Chondrocyte (in vitro differentiated cells): ENCODE results near the gene LAMTOR2. TPM values are rescaled to one million over a fixed set of nuclear protein-coding genes. Genes with fewer than 3 reads are reported as not detected.
A peak's percentile ranks its signal among the peaks of the same experiment; 100 is the strongest.

Experiments
- DNase-seq: peaks from one replicate; pipeline ENCODE4 v3.0.0; 2021; ENCODE audit warnings: mixed read lengths, low spot score
- H3K27ac Mint-ChIP-seq: one replicate; pipeline ENCODE4 v1.8.0; 2021; ENCODE audit warnings: mild to moderate bottlenecking, moderate library complexity, mixed read lengths; ENCODE audit not compliant: unreplicated experiment
- H3K27me3 Mint-ChIP-seq: 2 replicates; pipeline ENCODE4 v1.8.0; 2021; ENCODE audit warnings: low read depth, mixed read lengths
- H3K36me3 Mint-ChIP-seq: 2 replicates; pipeline ENCODE4 v1.8.0; 2021; ENCODE audit warnings: low read depth, mixed read lengths
- H3K4me1 Mint-ChIP-seq: 2 replicates; pipeline ENCODE4 v1.8.0; 2021; ENCODE audit warnings: low read depth, mild to moderate bottlenecking, mixed read lengths
- H3K4me3 Mint-ChIP-seq: one replicate; pipeline ENCODE4 v1.8.0; 2021; ENCODE audit warnings: mild to moderate bottlenecking, moderate library complexity, mixed read lengths; ENCODE audit not compliant: unreplicated experiment
- H3K9me3 Mint-ChIP-seq: 2 replicates; pipeline ENCODE4 v1.8.0; 2021; ENCODE audit warnings: low read depth, mixed read lengths
- CTCF ChIP-seq: fragments of 200-600 bp; sonication (generic); IDR thresholded peaks from 2 replicates; pipeline ENCODE4 v1.5.0; 2021; ENCODE audit warnings: antibody characterized with exemption, mild to moderate bottlenecking, moderate library complexity
- total RNA-seq: library from RNA; stranded (reverse); gene quantifications from 3 replicates; pipeline ENCODE4 v1.2.1, GENCODE V29; 2021

LAMTOR2 gene
- total RNA-seq, 1 donor from 2014 or later: 55.0 TPM

DNA sequence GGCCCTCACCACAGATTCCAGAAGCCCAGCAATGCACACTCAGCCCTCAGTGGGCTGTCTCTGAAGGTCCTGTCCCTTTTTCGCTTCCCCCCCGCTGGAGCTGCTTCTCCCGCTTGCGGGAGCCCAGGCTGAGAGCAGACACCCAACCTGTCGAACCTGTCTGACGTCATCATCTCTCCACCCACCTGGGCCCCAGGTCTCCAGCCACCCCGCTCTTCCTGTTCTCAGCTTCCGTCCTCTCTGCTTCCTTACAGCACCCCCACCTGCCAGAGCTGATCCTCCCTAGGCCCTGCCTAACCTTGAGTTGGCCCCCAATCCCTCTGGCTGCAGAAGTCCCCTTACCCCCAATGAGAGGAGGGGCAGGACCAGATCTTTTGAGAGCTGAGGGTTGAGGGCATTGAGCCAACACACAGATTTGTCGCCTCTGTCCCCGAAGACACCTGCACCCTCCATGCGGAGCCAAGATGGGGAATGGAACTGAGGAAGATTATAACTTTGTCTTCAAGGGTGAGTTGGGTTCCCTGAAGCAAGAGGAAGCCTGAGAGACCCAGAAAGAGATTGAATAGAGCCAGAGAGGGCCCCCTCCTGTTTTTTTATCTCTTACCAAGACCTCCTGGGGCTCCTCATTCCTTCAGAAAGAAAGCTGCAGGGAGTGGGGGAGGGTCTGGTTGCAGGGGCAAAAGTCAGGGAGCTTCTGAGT, 6.5 kb downstream of the LAMTOR2 start, which contains the start of gene RAB25:
RAB25 (plus strand) TSS at position 224 of the 700 bp plus-strand sequence; CDS start at position 465, 241 bp downstream.
- no peak for DNase-seq
- H3K27me3 Mint-ChIP-seq: no peaks in the 10 kb centered on the region
- peaks cover 4% of the 10 kb centered on the region for H3K4me1 Mint-ChIP-seq
- H3K9me3 Mint-ChIP-seq: no peaks in the 10 kb centered on the region
- TF ChIP-seq CTCF: no peak
- H3K36me3 Mint-ChIP-seq: no peaks in the 10 kb centered on the region
- no peak within 1 kb of the TSS for H3K4me3 Mint-ChIP-seq
- peak within 1 kb of the TSS; percentile 14 for H3K27ac Mint-ChIP-seq

DNA sequence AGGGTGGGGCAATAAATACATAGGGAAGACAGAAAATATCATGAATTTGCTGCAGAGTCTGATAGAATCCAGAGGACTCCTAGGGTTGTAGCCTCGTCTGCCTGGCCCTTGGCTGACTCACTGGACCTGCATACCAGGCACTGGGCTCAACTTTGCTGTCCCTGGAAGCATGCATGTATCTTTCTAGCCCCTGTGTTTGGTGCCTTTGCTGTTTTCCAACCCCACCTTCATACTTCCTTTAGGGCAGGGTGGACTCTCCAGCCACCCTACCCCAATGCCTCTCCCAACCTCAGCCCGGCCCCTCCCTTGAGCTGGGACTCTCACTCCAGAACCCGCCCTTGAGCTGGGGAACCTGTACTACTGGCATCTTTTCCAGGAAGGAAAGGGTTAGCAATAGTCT, 7.6 kb downstream of the LAMTOR2 start:
- Mint-ChIP-seq H3K4me3 (no peak overlapping the region), H3K27ac (no peak overlapping the region), H3K36me3 (no peaks in the 10 kb centered on the region), H3K4me1 (no peaks in the 10 kb centered on the region), H3K27me3 (no peaks in the 10 kb centered on the region), H3K9me3 (no peaks in the 10 kb centered on the region)
- DNase-seq: no peak
- TF ChIP-seq CTCF: no peak

- Mint-ChIP-seq H3K36me3 (no peaks in the 10 kb centered on the region), H3K9me3 (no peaks in the 10 kb centered on the region), H3K4me3 (no peak overlapping the region), H3K4me1 (no peaks in the 10 kb centered on the region), H3K27ac (no peak overlapping the region), H3K27me3 (no peaks in the 10 kb centered on the region)
- TF ChIP-seq CTCF: no peak
- no peak for DNase-seq
These were observed 9.4 kb downstream of the LAMTOR2 start for GRCh38 chr1:156063997-156064285.

DNA sequence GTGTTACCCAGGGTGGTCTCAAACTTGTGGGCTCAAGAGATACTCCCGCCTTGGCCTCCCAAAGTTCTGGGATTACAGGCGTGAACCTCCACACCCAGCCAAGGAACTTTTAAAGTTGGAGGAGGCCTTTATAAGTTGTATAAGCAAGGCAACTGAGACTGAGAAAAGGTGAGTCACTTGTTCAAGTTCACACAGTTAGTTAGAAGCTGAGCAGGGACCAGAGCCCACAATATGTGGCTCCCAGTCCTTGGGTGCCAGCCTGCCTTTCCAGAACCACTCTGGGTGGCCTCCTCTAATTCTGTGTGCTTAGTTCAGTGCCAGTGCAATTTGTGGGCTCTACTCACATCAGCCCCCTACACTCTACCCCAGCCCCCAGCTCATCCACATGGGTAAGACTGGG, 10.0 kb downstream of the LAMTOR2 start:
- Mint-ChIP-seq H3K9me3 (no peaks in the 10 kb centered on the region), H3K27ac (no peak overlapping the region), H3K4me3 (no peak overlapping the region), H3K27me3 (no peaks in the 10 kb centered on the region), H3K4me1 (no peaks in the 10 kb centered on the region), H3K36me3 (no peaks in the 10 kb centered on the region)
- no peak for DNase-seq
- TF ChIP-seq CTCF: no peak

GRCh38 chr1:156065212-156065611, 10.6 kb downstream of the LAMTOR2 start:
- no peak overlapping the region for H3K4me3 Mint-ChIP-seq
- H3K27ac Mint-ChIP-seq: no peak overlapping the region
- no peaks in the 10 kb centered on the region for H3K27me3 Mint-ChIP-seq
- no peaks in the 10 kb centered on the region for H3K9me3 Mint-ChIP-seq
- no peaks in the 10 kb centered on the region for H3K36me3 Mint-ChIP-seq
- TF ChIP-seq CTCF: no peak
- no peak for DNase-seq
- H3K4me1 Mint-ChIP-seq: no peaks in the 10 kb centered on the region
